Measurements from ENCODE around the gene HIBADH.

DNA sequence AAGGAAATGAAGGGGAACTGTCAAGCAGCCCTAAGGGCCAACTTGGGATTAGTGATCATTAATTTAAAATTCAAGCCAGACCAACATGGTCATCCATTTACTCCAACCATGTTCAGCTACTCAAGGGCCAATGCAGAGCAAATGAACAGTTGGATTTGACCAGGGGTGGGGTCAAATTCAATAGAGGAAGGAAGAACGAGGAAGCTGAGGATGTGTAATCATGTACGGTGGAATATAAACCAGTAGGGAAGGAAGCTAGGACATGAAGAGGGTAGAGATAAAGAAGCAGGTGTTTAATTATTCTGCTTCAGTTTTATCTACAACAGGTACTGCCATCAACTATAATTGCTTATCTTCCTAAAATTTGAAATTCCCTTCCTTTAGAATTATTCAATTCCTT lies 81.6 kb downstream of the HIBADH start:
- TF ChIP-seq CTCF (IDR thresholded peaks at IDR 0.05 in 8 of 11, conservative IDR thresholded peaks at IDR 0.05 in 3 of 11) (no peak), POLR2A (IDR thresholded peaks at IDR 0.05) (no peak)
